ENCODE measurements around the gene CDR2.

DNA sequence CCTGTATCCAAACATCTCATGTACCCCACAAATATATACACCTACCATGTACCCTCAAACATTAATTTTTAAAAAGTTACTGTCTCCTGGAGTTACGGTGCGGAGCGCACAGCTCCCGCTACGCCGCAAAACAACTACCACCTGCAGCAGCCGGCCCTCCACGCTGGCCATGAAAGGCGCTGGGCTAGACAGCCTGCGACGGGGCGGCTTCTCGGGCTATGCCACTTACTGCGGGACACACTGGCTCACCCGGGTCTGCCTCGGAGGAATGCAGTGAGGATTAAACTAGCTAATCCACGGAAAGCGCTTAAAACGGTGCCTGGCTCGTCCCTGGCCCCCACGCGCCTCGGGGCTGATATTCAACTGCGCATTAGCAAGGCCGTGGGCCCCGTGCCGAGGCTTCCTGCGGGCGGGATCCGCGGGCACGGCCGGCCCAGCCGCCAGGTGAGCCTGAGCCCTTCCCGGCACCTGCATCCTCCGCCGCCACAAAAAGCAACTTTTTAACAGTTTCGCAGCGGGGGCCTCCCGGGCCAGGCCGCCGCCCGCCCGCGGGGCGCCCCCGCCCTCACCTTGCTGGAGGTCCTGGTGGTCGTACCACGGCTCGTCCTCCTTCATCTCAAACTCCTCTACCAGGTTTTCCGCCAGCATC lies 633 bp downstream of the CDR2 start:
- TF ChIP-seq, protein P1, sequence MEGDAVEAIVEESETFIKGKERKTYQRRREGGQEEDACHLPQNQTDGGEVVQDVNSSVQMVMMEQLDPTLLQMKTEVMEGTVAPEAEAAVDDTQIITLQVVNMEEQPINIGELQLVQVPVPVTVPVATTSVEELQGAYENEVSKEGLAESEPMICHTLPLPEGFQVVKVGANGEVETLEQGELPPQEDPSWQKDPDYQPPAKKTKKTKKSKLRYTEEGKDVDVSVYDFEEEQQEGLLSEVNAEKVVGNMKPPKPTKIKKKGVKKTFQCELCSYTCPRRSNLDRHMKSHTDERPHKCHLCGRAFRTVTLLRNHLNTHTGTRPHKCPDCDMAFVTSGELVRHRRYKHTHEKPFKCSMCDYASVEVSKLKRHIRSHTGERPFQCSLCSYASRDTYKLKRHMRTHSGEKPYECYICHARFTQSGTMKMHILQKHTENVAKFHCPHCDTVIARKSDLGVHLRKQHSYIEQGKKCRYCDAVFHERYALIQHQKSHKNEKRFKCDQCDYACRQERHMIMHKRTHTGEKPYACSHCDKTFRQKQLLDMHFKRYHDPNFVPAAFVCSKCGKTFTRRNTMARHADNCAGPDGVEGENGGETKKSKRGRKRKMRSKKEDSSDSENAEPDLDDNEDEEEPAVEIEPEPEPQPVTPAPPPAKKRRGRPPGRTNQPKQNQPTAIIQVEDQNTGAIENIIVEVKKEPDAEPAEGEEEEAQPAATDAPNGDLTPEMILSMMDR (IDR thresholded peaks at IDR 0.05; ENCODE audit: poor library complexity) = no peak
- TF ChIP-seq EZH2 (IDR thresholded peaks at IDR 0.05; ENCODE audit: borderline replicate concordance) = no peak
